Non-pigmented ciliary epithelial cell (primary cell): ENCODE measurements around the gene CELF2.

Experiments used
- DNase-seq: peaks from one replicate; pipeline ENCODE4 v3.0.0-alpha.2; 2010; ENCODE audit warnings: low read depth

The CELF2 gene

GRCh38 chr10:11204351-11204942 is 186.8 kb downstream of the CELF2 start:
- no peak for DNase-seq

- DNase-seq: no peak
Observed at GRCh38 chr10:11205030-11205772, 187.5 kb downstream of the CELF2 start.

DNA sequence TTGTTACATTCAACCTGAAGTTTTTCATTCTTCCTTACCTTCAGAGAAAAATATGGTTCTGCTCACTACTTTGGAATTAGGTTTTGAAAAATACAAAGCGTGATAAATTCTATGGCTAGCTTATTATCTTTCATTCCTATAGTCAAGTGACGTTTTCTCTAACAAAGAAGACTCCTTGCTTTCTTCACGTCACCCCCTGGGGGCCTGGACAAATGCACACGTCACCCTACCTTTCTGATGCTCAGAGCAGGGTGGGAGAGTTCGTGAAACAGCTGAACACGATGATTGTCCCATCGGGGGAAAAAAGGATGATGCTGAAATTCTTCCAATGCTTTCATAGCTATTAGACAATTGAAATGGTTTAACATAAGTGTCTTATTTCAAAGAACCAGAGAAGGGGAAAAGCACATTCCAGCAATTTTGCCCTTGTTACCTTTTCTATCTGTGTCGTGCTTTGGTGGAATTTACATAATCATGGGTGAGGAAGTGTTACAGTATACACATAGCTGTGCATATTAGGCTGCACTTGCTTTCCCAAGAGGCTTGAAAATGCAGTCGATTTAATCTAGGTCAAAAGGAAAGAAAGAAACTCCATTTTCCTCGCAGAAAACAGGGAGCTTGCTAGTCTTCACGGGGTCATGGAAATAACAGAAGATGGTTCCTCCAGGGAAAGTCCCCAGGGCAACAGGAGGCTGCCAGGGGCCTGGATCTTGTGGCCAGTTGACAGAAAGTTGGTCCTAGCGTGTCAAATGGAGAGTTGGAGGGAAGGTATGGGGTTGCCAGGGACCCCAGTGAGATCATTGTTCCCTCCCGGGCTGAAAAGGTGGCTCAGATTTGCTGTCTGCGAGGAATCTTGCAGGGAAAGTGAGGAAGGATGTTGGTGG is 189.2 kb downstream of the CELF2 start:
- no peak for DNase-seq

DNA sequence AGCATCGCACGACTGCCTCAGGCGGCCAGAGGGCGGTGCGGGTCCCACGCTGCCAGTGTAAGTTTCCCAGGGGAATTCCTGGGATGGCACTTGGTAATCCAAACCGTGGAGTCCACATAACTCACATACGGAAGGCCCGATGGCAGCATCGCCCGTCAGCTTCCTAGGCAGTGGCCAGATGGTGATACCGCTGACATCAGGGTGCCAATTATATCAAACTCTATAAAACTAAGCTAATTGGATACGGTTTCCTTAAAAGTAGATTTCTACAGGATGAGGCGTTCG is 189.8 kb downstream of the CELF2 start:
- DNase-seq: no peak

DNA sequence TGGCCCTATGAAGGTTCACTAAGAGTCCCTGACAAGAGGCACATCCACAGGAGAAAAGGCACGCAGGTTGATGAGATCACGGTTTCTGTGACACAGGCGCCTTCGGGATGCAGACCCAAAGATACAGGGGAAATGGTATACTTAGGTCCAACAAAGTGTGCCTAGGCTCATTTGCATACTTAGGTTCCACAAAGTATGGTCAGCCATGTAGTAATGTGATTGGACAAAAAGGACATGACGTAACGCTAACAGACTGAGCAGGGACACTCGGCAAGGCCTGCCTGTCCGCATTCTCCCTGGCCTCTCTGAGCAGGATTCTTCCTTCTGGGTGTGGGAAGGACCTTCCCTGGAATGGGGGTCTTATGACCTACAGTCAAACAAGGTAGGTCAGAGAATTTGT is 190.6 kb downstream of the CELF2 start:
- no peak for DNase-seq

DNA sequence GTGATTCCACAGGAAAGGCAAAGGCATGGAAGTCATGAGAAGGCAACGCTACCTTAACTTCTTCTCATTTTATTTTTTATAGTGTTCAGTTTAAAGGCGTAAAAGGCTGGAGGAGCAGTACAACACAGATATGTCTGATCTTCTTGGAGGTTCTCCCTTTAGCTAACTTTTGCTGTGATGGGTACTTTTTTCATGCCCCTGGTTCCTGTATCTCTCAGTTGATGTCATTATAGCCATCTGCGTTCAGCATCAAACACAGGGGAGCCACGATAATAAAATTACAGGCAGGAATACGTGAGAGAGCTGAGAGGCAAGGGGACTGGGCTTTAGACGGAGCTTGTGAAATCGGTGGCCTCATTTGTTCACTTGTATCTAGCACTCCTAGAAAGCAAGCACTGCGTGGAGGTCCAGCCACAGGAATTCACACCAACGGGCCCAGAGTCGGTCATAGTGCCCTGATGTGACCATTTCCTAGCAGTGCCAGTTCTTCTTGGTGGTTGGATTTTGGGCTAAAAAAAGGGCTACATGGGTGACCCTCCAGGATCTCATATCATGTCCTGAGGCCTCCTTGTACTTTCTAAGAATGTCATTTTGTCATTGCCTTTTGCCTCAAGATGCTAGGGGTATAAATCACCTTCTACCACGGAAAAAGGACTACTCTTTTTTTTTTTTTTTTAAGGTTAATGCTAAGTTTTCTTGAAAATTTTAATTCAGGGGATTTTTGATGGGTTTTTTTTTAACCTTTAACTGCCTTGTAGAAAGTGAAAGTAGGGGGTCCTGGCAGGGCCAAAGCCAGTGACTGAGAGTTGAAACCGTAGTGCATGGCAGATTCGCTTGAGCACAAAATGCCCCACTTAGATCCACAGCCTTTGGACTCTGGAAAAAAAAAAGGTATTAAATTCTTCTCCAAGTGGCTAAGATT is 191.5 kb downstream of the CELF2 start:
- DNase-seq: no peak

DNA sequence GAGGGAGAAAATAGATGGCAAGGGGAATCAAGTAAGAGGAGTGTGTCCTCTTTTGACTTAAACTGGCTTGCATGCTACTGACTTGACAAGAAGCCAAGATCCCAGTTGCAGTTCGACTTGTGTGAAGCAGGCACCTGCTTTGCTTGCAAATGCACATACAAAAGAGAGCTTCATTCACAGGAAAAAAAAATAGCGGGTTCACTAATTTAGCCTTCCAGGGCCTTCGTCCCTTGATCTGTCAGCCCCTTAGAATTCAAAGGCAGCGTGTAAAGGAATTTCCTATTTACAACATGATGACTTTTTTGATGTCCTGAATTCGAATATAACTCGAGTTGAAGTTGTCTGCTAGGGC is 192.1 kb downstream of the CELF2 start:
- DNase-seq: no peak

GRCh38 chr10:11210211-11210922 is 192.7 kb downstream of the CELF2 start:
- no peak for DNase-seq

DNA sequence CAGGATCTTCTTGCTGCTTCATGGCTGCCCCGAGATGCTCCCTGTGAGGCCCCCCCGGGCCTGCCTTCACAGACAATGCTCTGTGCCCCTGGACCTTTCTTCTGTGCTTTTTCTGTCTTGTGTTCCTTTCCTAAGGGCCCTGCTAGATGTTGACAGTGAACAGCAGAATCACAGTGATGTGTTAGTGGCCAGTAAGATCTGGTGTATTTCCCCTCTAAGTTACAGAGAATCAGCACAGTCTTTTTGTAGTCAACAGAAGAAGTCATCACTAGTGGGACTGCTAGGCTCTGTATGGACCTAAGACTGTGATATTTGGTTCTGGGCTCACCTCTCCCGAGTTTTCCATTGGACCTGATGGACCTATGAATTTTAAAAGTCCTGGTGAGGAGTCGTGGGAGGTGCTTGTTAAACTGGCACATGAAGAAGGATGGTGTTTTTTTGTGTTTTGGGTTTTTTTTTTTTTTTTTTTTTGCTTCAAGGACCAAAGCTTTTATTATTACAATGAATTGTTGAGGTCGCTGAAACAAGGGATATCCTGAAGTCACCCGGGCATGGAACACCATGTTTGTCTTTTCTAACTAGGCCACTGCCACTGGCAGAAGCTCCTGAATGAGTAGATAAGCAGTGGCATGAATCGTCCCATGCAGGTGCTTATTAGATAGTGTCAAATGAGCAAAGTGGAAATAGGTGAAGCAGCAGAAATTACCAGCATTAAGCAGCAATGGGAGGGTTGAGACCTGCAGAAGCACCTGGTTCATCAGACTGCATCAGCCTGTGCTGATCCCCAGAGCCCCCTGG is 194.8 kb downstream of the CELF2 start:
- DNase-seq: no peak

DNA sequence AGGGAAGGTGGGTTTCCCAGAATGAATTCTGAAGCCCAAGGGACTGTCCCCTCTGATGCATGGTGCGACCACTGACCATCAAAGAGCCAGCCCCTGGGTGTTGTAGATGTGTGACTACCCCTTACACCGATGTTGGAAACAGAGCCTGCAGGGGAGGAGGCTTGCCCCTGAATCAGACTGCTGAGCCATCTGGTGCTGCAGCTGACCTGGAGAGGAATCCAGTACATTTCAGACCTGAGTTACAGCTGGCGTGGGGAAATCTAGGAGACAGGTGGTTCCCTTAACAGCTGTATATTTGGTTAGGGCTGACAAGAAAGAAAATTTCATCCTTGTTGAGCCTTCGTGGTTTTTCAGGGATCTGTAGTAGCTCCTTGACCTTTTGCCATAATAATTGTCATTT is 195.5 kb downstream of the CELF2 start:
- DNase-seq: no peak

DNA sequence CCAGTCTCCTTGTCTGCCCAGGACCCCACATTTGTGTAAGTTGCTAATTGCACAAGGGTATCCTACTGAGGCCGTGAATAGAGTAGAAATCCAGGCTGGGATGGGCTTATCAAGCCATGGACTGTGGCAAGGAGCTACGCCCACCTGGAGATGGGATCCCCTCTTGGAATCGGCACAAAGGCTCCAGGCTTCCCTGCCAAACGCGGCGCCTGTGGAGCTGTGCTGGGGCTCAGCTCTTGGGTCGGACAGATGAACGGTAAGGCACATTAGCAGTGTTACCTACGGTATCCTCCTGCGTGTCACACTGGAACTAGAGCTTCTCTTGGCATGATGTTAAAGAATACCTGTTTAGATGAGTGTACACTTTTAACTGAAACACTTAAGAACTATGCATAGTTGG is 196.7 kb downstream of the CELF2 start:
- DNase-seq: no peak

GRCh38 chr10:11215471-11215870 is 197.8 kb downstream of the CELF2 start:
- no peak for DNase-seq

DNA sequence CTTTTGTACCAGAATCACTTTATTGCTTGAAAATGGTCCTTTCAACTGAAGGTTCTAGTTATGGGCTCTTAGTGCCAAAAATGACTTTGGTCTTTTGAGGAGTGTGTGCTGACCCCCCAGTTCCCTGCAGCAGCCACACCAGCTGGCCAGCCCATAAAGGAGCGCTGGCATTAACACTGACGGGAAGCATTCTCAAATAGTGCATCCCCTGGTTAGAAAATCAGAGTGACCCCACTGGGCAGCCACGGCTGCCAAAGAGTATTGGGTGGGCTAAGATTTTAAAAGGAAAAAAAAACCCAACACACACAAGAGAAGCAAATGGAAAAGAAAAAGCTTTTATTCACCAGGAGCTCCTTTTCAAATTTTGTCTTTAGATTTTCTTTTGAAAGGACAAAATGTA is 199.8 kb downstream of the CELF2 start:
- DNase-seq: no peak

GRCh38 chr10:11218395-11218794 is 200.7 kb downstream of the CELF2 start:
- DNase-seq: no peak

DNA sequence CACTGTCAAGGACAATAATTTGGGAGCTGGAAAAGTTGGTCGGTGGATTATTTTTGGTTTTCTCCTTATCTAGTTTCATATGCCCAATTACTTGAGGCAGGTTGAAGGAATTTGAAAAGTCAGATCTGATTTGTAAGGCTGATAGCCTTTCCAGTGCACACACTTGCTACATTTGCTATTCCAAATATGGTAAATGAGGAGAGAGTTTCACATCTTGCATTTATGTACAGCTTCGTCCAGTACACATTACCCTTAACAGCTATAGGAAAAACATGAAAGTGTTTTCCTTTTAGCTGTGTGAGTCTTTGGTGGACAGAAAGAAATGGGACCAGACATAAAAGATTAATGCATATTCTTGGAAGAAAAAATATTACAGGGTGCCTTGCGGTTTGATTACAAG is 201.8 kb downstream of the CELF2 start:
- DNase-seq: no peak

GRCh38 chr10:11223081-11223480 is 205.4 kb downstream of the CELF2 start:
- DNase-seq: no peak

DNA sequence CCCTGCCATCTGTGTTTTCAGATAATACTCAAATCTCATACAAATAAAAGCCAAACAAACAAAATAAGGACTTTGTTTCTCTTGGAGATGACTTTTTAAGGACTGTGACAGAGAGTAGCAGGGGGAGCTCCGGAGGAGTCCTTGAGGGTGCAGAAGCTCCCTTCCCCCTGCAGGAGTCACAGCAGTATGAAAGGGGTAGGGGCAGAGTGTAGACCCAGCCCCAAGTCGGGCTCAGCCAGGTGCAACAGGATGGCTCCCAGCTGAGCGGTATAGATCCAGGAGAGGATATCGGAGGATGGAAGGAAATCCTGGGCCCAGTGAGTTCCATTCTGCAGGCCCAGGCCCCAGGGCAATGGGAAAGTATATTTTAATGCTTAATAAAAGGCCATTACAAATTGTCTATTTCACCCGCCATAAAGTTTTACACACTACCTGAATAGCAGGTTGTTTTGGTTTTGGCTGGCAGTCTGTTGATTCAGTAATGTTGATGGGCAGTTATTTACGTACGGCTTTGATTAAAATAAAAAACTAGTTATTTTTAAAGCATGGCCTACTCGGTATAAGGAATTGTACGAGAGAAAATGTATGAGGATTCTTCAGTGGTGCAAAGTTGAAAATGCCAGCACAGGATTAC is 206.0 kb downstream of the CELF2 start:
- no peak for DNase-seq

DNA sequence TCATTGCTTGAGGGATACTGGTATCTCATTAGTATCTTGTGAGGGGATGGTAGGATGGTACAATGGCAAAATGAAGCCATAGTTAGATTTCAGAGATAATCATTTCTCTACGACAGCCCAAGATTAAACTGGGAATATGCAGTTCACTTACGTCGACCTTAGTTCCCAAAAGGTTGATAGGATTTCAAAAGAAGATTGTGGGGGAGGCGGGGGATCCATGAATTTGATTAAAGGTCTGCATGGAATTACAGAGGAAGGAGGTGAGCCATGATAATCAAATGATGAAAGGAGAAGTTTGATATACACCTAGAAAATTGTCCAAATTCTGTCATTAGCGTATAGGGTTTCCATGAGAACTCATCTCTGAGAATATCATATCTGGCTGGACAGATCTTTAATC is 206.6 kb downstream of the CELF2 start:
- no peak for DNase-seq

- DNase-seq: no peak
Observed at GRCh38 chr10:11224792-11225416, 207.2 kb downstream of the CELF2 start.

DNA sequence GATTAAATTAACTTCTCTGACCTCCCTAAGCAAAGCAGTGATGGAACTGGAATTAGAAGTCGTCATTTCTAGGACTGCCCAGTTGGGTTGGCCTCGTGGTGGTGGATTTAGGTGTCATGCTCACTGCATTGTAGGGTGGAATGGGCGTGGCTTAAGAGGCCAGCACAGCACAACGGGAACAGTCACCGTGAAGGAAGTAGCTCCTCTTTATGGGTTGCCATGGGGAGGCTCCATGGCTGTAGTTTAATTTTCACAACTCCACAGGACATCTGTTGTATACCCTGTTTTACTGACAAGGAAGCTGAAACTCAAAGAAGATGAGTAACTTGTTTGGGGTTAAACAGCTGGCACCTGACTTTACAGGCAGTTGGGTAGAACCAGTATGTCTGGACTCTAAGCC is 208.3 kb downstream of the CELF2 start:
- no peak for DNase-seq
